Glomerular endothelial cell (primary cell): Measurements from ENCODE around the gene CYP4B1. TPM values are rescaled to one million over a fixed set of nuclear protein-coding genes. Genes with fewer than 3 reads are reported as not detected.

Experiments used
- total RNA-seq: library from RNA; depleted of rRNA; stranded (reverse); fragments of >200 nt; gene quantifications from 2 replicates; pipeline ENCODE4 v1.2.3, GENCODE V29; 2015

CYP4B1 gene
- total RNA-seq, 1 donor from 2014 or later, result not detected

Other genes with a start within 250 kb of the CYP4B1 start
- gene KNCN, start 247.4 kb upstream of the CYP4B1 start, total RNA-seq, result not detected in 2 replicates
- 23.0 and 25.4 TPM in 2 replicates for gene MKNK1, start 194.8 kb upstream of the CYP4B1 start, total RNA-seq
- 5.7 and 15.2 TPM in 2 replicates for gene MOB3C, start 182.2 kb upstream of the CYP4B1 start, total RNA-seq
- 20.1 and 20.8 TPM in 2 replicates for gene ATPAF1, start 130.7 kb upstream of the CYP4B1 start, total RNA-seq
- gene TEX38, start 127.2 kb upstream of the CYP4B1 start, total RNA-seq, result not detected in 2 replicates
- 79.3 and 177 TPM in 2 replicates for gene EFCAB14, start 79.9 kb upstream of the CYP4B1 start, total RNA-seq
- not detected in 2 replicates for gene CYP4A11, start 142.4 kb downstream of the CYP4B1 start, total RNA-seq
- gene CYP4X1, start 224.6 kb downstream of the CYP4B1 start, total RNA-seq, result 1.6 TPM in 1 of 2 replicates, not detected in the other